GM12878 (cell line): ENCODE results near the gene HOXB6.

Source experiments
- CEBPB ChIP-seq, 2 experiments: fragments of 150-350 bp in 1 of 2; IDR thresholded peaks; 2 replicates each; pipeline ENCODE4 v1.6.1; 2012 to 2014; ENCODE audit warnings: low read depth in 2 of 2, low read length in 2 of 2, borderline replicate concordance in 1 of 2, inconsistent platforms in 1 of 2
- CTCF ChIP-seq, 3 experiments: IDR thresholded peaks in 2 of 3; conservative IDR thresholded peaks in 1 of 3; 2 replicates each; pipeline ENCODE4 v1.5.1; 2011; ENCODE audit warnings: low read depth in 3 of 3, low read length in 3 of 3, mild to moderate bottlenecking in 3 of 3, control low read depth in 2 of 3, moderate library complexity in 2 of 3, inconsistent platforms in 1 of 3, mixed read lengths in 1 of 3; ENCODE audit not compliant: control insufficient read depth in 2 of 3, insufficient read depth in 1 of 3; ENCODE audit errors: extremely low read depth in 1 of 3
- EP300 ChIP-seq, 2 experiments: fragments of 150-350 bp in 1 of 2; IDR thresholded peaks; 2 replicates each; pipeline ENCODE4 v1.6.1; 2011 to 2012; ENCODE audit warnings: low read depth in 2 of 2, low read length in 2 of 2, borderline replicate concordance in 1 of 2, improper control_type of control experiment in 1 of 2, inconsistent platforms in 1 of 2; ENCODE audit not compliant: control insufficient read depth in 1 of 2
- KDM1A ChIP-seq: fragments of 200-600 bp; sonication (generic); IDR thresholded peaks from 2 replicates; pipeline ENCODE4 v1.6.1; 2016; ENCODE audit warnings: borderline replicate concordance
- RCOR1 ChIP-seq: conservative IDR thresholded peaks from 2 replicates; pipeline ENCODE4 v1.6.1; 2012; ENCODE audit warnings: low read depth, low read length, improper control_type of control experiment
- YY1 ChIP-seq: IDR thresholded peaks from 2 replicates; pipeline ENCODE4 v1.6.1; 2011; ENCODE audit warnings: low read depth, mild to moderate bottlenecking, low read length

GRCh38 chr17:48579471-48579759 lies 25.4 kb downstream of the HOXB6 start:
- no peak for TF ChIP-seq KDM1A
- TF ChIP-seq CEBPB (IDR thresholded peaks at IDR 0.05; ENCODE audit: borderline replicate concordance in 1 of 2, low read depth in 2 of 2, low read length in 2 of 2), result no peak
- TF ChIP-seq YY1, result no peak
- no peak for TF ChIP-seq CTCF (IDR thresholded peaks at IDR 0.05 in 2 of 3, conservative IDR thresholded peaks at IDR 0.05 in 1 of 3; ENCODE audit: control insufficient read depth in 2 of 3, extremely low read depth in 1 of 3, insufficient read depth in 1 of 3, low read depth in 3 of 3, low read length in 3 of 3)
- TF ChIP-seq EP300 (IDR thresholded peaks at IDR 0.05; ENCODE audit: borderline replicate concordance in 1 of 2, control insufficient read depth in 1 of 2, low read depth in 2 of 2, low read length in 2 of 2), result no peak
- TF ChIP-seq RCOR1, result no peak
